ENCODE measurements around the gene CYB561.

Gene CYB561

DNA sequence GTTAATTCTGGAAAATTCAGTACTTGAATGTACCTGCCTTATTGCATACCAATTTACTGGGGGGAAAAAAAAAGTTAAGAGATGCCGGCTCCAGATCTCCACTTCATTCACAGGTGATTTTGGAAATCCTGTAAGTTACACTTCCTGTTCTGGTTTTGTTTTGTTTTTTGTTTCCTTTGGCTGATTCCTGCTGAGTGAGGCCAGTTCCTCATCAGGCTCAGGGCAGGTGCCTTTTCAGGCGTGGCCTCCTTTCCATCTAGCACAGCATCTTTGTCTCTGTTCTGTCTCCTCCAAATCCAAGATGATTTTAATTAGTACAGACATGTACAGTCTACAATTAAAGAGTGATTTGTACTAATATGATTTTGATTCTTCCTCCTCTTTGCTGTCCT is 19.2 kb downstream of the CYB561 start:
- H3K4me1 ChIP-seq (ENCODE audit: low read length), result no peaks in the 10 kb centered on the region
- no peak overlapping the region for H3K9ac ChIP-seq (ENCODE audit: low read length)
- H3F3A ChIP-seq (ENCODE audit: insufficient read depth, low read length), result no peaks in the 10 kb centered on the region
- DNase-seq, result no peak
- H3K9me3 ChIP-seq (replicated peaks; ENCODE audit: insufficient read depth, low read length), result no peaks in the 10 kb centered on the region
- no peaks in the 10 kb centered on the region for H3K36me3 ChIP-seq (replicated peaks; ENCODE audit: insufficient read depth, low read length)
- no peak overlapping the region for H3K27ac ChIP-seq (ENCODE audit: low read length)
- H4K20me1 ChIP-seq (ENCODE audit: insufficient read depth, low read length), result no peaks in the 10 kb centered on the region
- no peaks in the 10 kb centered on the region for H3K9me2 ChIP-seq (replicated peaks; ENCODE audit: insufficient read depth, low read length)
- H3K27me3 ChIP-seq (replicated peaks; ENCODE audit: insufficient read depth, low read length), result no peaks in the 10 kb centered on the region
- no peak overlapping the region for H2AFZ ChIP-seq (ENCODE audit: low read length)
- no peak overlapping the region for H3K4me3 ChIP-seq (ENCODE audit: low read length)
- TF ChIP-seq EZH2phosphoT487 (IDR thresholded peaks at IDR 0.05; ENCODE audit: low read length) (no peak), EZH2 (optimal IDR thresholded peaks at IDR 0.05; ENCODE audit: low read depth, low read length) (no peak)
- TF ChIP-seq, protein P1, sequence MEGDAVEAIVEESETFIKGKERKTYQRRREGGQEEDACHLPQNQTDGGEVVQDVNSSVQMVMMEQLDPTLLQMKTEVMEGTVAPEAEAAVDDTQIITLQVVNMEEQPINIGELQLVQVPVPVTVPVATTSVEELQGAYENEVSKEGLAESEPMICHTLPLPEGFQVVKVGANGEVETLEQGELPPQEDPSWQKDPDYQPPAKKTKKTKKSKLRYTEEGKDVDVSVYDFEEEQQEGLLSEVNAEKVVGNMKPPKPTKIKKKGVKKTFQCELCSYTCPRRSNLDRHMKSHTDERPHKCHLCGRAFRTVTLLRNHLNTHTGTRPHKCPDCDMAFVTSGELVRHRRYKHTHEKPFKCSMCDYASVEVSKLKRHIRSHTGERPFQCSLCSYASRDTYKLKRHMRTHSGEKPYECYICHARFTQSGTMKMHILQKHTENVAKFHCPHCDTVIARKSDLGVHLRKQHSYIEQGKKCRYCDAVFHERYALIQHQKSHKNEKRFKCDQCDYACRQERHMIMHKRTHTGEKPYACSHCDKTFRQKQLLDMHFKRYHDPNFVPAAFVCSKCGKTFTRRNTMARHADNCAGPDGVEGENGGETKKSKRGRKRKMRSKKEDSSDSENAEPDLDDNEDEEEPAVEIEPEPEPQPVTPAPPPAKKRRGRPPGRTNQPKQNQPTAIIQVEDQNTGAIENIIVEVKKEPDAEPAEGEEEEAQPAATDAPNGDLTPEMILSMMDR (IDR thresholded peaks at IDR 0.05; ENCODE audit: low read length), result no peak
- H3K79me2 ChIP-seq (ENCODE audit: low read length), result no peaks in the 10 kb centered on the region
- H3K4me2 ChIP-seq (ENCODE audit: low read depth, low read length), result no peak overlapping the region

DNA sequence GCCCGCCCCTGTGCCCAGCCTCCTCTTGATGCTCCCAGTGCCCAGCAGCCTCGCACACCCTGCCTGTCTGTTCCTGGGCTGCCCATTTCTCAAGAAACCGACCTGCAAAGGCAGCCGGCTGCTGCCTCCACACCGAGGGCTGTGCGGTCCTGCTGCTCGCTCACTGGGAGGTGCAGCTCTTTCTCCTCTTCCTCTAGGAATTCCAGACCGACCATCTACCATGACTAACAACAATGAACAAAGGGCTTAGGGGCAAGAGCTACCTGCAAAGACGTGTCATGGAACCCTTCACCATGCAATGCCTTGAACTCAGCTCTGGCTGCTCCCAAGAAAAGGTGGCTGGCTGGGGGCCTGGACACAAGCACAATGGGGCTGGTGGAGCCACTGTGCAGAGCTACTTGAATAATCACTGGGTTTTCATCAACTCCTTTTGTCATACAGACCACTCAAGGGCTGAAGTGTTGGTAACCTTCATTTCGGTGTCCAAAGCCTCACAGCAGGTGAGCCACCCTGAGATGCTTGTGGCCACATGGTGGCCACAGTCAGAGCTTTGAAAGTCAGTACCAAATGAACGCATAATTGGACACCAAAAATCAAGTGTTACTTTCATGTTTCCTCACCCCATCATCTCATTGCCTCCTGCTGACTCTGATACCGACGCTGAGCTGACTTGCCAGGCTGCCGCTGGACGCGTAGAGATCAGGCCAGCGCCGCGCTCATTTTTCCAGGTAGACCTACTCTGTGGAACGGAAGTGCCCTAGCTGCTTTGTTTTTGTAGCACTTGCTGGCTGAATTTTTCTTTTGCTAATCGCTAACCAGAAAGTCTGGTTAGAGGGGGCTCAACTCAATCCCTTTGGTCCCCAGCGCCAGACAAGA is 19.8 kb downstream of the CYB561 start:
- Histone ChIP-seq H4K20me1 (ENCODE audit: insufficient read depth, low read length) (no peaks in the 10 kb centered on the region), H3K27me3 (replicated peaks; ENCODE audit: insufficient read depth, low read length) (no peaks in the 10 kb centered on the region), H3K9ac (ENCODE audit: low read length) (no peak overlapping the region), H3K36me3 (replicated peaks; ENCODE audit: insufficient read depth, low read length) (no peaks in the 10 kb centered on the region), H3K9me2 (replicated peaks; ENCODE audit: insufficient read depth, low read length) (no peaks in the 10 kb centered on the region), H3F3A (ENCODE audit: insufficient read depth, low read length) (no peaks in the 10 kb centered on the region), H2AFZ (ENCODE audit: low read length) (no peak overlapping the region), H3K79me2 (ENCODE audit: low read length) (no peaks in the 10 kb centered on the region), H3K4me1 (ENCODE audit: low read length) (no peaks in the 10 kb centered on the region), H3K4me3 (ENCODE audit: low read length) (no peak overlapping the region), H3K27ac (ENCODE audit: low read length) (no peak overlapping the region), H3K4me2 (ENCODE audit: low read depth, low read length) (no peak overlapping the region), H3K9me3 (replicated peaks; ENCODE audit: insufficient read depth, low read length) (no peaks in the 10 kb centered on the region)
- TF ChIP-seq, protein P1 (IDR thresholded peaks at IDR 0.05; ENCODE audit: low read length), result no peak
- no peak for TF ChIP-seq EZH2phosphoT487 (IDR thresholded peaks at IDR 0.05; ENCODE audit: low read length)
- TF ChIP-seq EZH2 (optimal IDR thresholded peaks at IDR 0.05; ENCODE audit: low read depth, low read length), result no peak
- DNase-seq, result no peak

DNA sequence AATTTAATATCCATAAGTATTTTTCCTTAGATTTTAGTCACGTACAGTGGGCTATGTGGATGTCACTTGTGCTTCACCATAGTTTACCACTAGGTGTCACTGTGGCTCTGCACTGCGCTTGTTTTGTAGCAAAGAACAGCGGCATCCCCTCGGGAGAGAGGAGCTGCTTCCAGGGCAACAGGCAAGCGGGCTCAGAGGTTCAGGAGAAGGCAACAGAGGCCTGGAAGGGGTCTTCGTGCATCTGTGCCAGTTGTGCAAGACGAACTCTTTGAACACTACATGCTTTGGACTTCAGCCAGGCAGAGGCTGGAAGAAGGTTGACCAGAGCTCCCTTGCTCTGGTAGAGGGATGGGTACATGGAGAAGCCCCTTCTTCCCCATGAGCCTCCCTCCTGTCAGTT is 20.6 kb downstream of the CYB561 start:
- no peak overlapping the region for H3K4me2 ChIP-seq (ENCODE audit: low read depth, low read length)
- H3F3A ChIP-seq (ENCODE audit: insufficient read depth, low read length), result no peaks in the 10 kb centered on the region
- no peak overlapping the region for H3K4me3 ChIP-seq (ENCODE audit: low read length)
- H4K20me1 ChIP-seq (ENCODE audit: insufficient read depth, low read length), result no peaks in the 10 kb centered on the region
- no peak overlapping the region for H3K9ac ChIP-seq (ENCODE audit: low read length)
- no peaks in the 10 kb centered on the region for H3K36me3 ChIP-seq (replicated peaks; ENCODE audit: insufficient read depth, low read length)
- no peaks in the 10 kb centered on the region for H3K9me2 ChIP-seq (replicated peaks; ENCODE audit: insufficient read depth, low read length)
- H3K27me3 ChIP-seq (replicated peaks; ENCODE audit: insufficient read depth, low read length), result no peaks in the 10 kb centered on the region
- peak; percentile 64 for DNase-seq
- H3K79me2 ChIP-seq (ENCODE audit: low read length), result no peaks in the 10 kb centered on the region
- H3K9me3 ChIP-seq (replicated peaks; ENCODE audit: insufficient read depth, low read length), result no peaks in the 10 kb centered on the region
- no peak overlapping the region for H2AFZ ChIP-seq (ENCODE audit: low read length)
- TF ChIP-seq EZH2phosphoT487 (IDR thresholded peaks at IDR 0.05; ENCODE audit: low read length) (no peak), EZH2 (optimal IDR thresholded peaks at IDR 0.05; ENCODE audit: low read depth, low read length) (no peak)
- TF ChIP-seq, protein P1 (IDR thresholded peaks at IDR 0.05; ENCODE audit: low read length), result peak; percentile 87
- H3K27ac ChIP-seq (ENCODE audit: low read length), result no peak overlapping the region
- no peaks in the 10 kb centered on the region for H3K4me1 ChIP-seq (ENCODE audit: low read length)

Data from MM.1S (cell line).